ENCODE results near the gene IGLL1. TPM values are rescaled to one million over a fixed set of nuclear protein-coding genes. Genes with fewer than 3 reads are reported as not detected.

IGLL1 gene
- total and polyA plus RNA-seq, 12 donors, result 0.17 to 0.48 TPM; not detected in 10

DNA sequence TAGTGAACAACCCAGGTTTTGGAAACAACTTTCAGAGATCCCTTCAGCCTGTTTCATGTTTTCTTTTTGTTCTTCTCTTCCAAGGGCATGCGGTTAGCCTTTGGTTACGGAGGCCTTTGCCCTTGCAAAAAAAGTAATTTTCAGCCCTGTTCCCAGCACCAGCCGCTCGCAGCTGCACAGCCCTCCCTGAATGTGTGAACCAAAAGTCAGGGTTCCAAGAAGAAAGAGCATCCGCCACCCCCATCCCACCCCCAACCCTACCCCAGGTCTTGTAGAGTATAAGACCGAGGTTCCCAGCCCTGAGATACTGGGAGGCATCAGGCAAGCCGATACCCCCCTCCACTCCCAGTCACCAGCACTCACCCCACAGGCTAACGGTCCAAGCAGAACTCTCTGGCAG is 56.4 kb downstream of the IGLL1 start:
- no peak for TF ChIP-seq POLR2A (IDR thresholded peaks at IDR 0.05)
- TF ChIP-seq, protein P1, sequence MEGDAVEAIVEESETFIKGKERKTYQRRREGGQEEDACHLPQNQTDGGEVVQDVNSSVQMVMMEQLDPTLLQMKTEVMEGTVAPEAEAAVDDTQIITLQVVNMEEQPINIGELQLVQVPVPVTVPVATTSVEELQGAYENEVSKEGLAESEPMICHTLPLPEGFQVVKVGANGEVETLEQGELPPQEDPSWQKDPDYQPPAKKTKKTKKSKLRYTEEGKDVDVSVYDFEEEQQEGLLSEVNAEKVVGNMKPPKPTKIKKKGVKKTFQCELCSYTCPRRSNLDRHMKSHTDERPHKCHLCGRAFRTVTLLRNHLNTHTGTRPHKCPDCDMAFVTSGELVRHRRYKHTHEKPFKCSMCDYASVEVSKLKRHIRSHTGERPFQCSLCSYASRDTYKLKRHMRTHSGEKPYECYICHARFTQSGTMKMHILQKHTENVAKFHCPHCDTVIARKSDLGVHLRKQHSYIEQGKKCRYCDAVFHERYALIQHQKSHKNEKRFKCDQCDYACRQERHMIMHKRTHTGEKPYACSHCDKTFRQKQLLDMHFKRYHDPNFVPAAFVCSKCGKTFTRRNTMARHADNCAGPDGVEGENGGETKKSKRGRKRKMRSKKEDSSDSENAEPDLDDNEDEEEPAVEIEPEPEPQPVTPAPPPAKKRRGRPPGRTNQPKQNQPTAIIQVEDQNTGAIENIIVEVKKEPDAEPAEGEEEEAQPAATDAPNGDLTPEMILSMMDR (IDR thresholded peaks at IDR 0.05), result no peak
- Histone ChIP-seq H3K9me3 (replicated peaks in 1 of 3) (no peaks in the 10 kb centered on the region), H3K4me3 (no peak overlapping the region), H3K27me3 (no peaks in the 10 kb centered on the region), H3K4me1 (replicated peaks in 1 of 2) (peaks cover 12 to 19% of the 10 kb centered on the region in 2 donors), H3K36me3 (replicated peaks in 1 of 2) (no peaks in the 10 kb centered on the region), H3K27ac (no peak overlapping the region)
- 80 to 90% (median 88%) methylated on average over 8 of the region's 8 CpGs for WGBS, 4 donors
- intact Hi-C loops (cut with DNase I), result no loop called here
- DNase-seq, result no peak

Small RNA genes within 50 kb of the gene (small RNA-seq; reads per million reads assigned to genes)
- 0 reads per million in 2 donors for gene AP000346.3

Other genes with a start within 250 kb of the IGLL1 start
- 1 to 10 TPM in 2 of 9 donors, under 1 TPM in 2, not detected in 5; 0.26 to 1.6 (median 0.80) TPM for gene DRICH1, start 52.0 kb upstream of the IGLL1 start, total RNA-seq
- gene DRICH1, start 52.0 kb upstream of the IGLL1 start, polyA plus RNA-seq, result 1 to 10 TPM in 2 of 3 donors, under 1 TPM in 1; 0.51 to 6.0 (median 1.0) TPM
- gene RGL4, start 110.7 kb upstream of the IGLL1 start, total RNA-seq, result 1 to 10 TPM in 1 of 9 donors, not detected in 8; 3.1 TPM
- under 1 TPM in 2 of 3 donors, not detected in 1; 0.84 to 0.88 TPM for gene RGL4, start 110.7 kb upstream of the IGLL1 start, polyA plus RNA-seq
- 1 to 10 TPM; 1.9 to 6.1 (median 4.9) TPM for gene ZNF70, start 170.8 kb upstream of the IGLL1 start, total RNA-seq
- gene ZNF70, start 170.8 kb upstream of the IGLL1 start, polyA plus RNA-seq, result 1 to 10 TPM in 2 of 3 donors, under 1 TPM in 1; 0.94 to 3.8 (median 2.7) TPM
- 10 to 100 TPM in 4 of 9 donors, 1 to 10 TPM in 5; 2.2 to 38.7 (median 4.0) TPM for gene VPREB3, start 174.1 kb upstream of the IGLL1 start, total RNA-seq
- 10 to 100 TPM; 16.7 to 42.2 (median 37.6) TPM for gene VPREB3, start 174.1 kb upstream of the IGLL1 start, polyA plus RNA-seq
- gene C22orf15, start 182.7 kb upstream of the IGLL1 start, total RNA-seq, result under 1 TPM in 3 of 9 donors, not detected in 6; 0.11 to 0.26 (median 0.14) TPM
- gene C22orf15, start 182.7 kb upstream of the IGLL1 start, polyA plus RNA-seq, result under 1 TPM in 2 of 3 donors, not detected in 1; 0.24 to 0.80 TPM
- 100 to 1,000 TPM in 5 of 9 donors, 10 to 100 TPM in 3, 1 to 10 TPM in 1; 4.6 to 177 (median 118) TPM for gene CHCHD10, start 187.7 kb upstream of the IGLL1 start, total RNA-seq
- gene CHCHD10, start 187.7 kb upstream of the IGLL1 start, polyA plus RNA-seq, result 100 to 1,000 TPM; 199 to 528 (median 520) TPM
- 1 to 10 TPM in 8 of 9 donors, under 1 TPM in 1; 0.88 to 7.4 (median 4.4) TPM for gene MMP11, start 192.6 kb upstream of the IGLL1 start, total RNA-seq
- 1 to 10 TPM in 2 of 3 donors, under 1 TPM in 1; 0.44 to 4.3 (median 1.2) TPM for gene MMP11, start 192.6 kb upstream of the IGLL1 start, polyA plus RNA-seq
- 10 to 100 TPM; 58.2 to 95.5 (median 81.3) TPM for gene SMARCB1, start 206.7 kb upstream of the IGLL1 start, total RNA-seq
- gene SMARCB1, start 206.7 kb upstream of the IGLL1 start, polyA plus RNA-seq, result 10 to 100 TPM; 41.3 to 77.0 (median 54.9) TPM

All from adrenal gland (tissue), 12 donors.